ENCODE results near the gene IMMP2L.

DNA sequence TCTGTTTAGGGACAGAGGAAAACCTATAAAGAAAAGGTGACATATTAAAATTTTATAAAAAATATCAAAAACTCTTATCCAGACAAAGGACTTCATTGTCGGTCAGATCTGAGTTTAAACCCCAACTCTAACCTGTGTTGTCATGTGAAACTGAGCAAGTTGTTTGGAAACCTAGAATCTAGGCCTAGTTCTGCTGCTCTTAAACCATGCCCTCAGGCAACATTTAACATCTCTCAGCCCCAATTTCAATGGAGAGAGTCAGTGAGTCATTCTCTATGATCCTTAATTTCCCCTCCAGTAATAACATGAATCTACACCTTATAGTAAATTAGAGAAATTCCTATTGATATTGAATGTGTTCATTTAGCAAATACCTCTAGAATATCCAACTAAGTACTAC is 192.3 kb downstream of the IMMP2L start:
- TF ChIP-seq, protein P1, sequence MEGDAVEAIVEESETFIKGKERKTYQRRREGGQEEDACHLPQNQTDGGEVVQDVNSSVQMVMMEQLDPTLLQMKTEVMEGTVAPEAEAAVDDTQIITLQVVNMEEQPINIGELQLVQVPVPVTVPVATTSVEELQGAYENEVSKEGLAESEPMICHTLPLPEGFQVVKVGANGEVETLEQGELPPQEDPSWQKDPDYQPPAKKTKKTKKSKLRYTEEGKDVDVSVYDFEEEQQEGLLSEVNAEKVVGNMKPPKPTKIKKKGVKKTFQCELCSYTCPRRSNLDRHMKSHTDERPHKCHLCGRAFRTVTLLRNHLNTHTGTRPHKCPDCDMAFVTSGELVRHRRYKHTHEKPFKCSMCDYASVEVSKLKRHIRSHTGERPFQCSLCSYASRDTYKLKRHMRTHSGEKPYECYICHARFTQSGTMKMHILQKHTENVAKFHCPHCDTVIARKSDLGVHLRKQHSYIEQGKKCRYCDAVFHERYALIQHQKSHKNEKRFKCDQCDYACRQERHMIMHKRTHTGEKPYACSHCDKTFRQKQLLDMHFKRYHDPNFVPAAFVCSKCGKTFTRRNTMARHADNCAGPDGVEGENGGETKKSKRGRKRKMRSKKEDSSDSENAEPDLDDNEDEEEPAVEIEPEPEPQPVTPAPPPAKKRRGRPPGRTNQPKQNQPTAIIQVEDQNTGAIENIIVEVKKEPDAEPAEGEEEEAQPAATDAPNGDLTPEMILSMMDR (IDR thresholded peaks at IDR 0.05), result no peak
- TF ChIP-seq POLR2A (IDR thresholded peaks at IDR 0.05), result no peak

All from right lobe of liver (tissue), 4 donors.